SJSA1 (cell line): ENCODE results near the gene SDC3. TPM values are rescaled to one million over a fixed set of nuclear protein-coding genes. Genes with fewer than 3 reads are reported as not detected.
A peak's percentile ranks its signal among the peaks of the same experiment; 100 is the strongest.

Experiments
- DNase-seq, 2 experiments: peaks; one replicate each; pipeline ENCODE4 v3.0.0-alpha.2; 2015 to 2020; ENCODE audit warnings: low spot score in 2 of 2, low read depth in 1 of 2
- H3K27ac ChIP-seq: fragments of 250-450 bp; sonication (Bioruptor Pico); 2 replicates; pipeline ENCODE4 v1.5.1; 2020; ENCODE audit warnings: mild to moderate bottlenecking, moderate library complexity
- H3K27me3 ChIP-seq: fragments of 250-450 bp; sonication (Bioruptor Pico); replicated peaks from 2 replicates; pipeline ENCODE4 v1.5.1; 2020; ENCODE audit warnings: mild to moderate bottlenecking, moderate library complexity
- H3K36me3 ChIP-seq: fragments of 250-450 bp; sonication (Bioruptor Pico); 2 replicates; pipeline ENCODE4 v1.5.1; 2020; ENCODE audit warnings: mild to moderate bottlenecking
- H3K4me1 ChIP-seq: fragments of 250-450 bp; sonication (Bioruptor Pico); replicated peaks from 2 replicates; pipeline ENCODE4 v1.6.1; 2021; ENCODE audit warnings: mild to moderate bottlenecking
- H3K4me3 ChIP-seq: fragments of 250-450 bp; sonication (Bioruptor Pico); 2 replicates; pipeline ENCODE4 v1.5.1; 2020; ENCODE audit warnings: mild to moderate bottlenecking
- H3K9me3 ChIP-seq: fragments of 250-450 bp; sonication (Bioruptor Pico); replicated peaks from 2 replicates; pipeline ENCODE4 v1.5.1; 2020; ENCODE audit warnings: mild to moderate bottlenecking
- total RNA-seq: library from RNA; depleted of rRNA; stranded (reverse); fragments of >200 nt; shearing (Covaris generic); gene quantifications from 2 replicates; pipeline ENCODE4 v1.2.3, GENCODE V29; 2014

Gene SDC3
- total RNA-seq, 1 experiment from 2014 or later: 43.6 TPM

DNA sequence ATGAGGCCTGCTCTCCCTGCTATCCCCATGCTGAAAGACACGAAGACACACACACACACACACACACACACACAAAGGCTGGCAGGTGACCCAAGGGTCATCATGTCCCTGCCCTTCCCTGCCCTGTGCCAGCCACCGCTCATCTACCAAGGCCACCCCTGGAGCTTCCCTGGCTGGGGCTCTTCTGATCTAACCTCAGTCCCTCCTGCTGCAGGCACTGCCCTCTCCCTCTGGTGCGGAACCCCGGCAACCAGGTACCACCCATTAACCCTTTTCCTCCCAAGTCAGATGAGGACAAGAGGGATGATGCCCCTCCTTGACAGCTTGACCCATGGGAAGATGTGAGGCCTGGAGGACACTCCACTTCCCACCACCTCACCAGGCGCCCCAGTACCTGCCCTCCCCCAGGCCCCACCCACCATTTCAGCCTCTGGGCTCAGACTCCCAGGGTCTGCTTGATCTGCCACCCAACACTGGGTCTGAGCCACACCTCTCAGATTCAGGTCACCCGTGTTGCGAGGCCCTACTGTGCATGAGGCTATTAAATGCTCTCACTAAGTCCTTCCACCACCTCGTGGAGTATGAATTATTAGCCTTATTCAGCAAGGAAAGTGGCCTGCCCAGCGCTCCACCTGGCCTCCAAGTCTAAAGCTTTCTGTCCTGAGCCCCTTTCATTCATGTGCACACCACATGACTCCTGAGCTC lies 2.5 kb downstream of the SDC3 start:
- H3K27me3 ChIP-seq: no peaks in the 10 kb centered on the region
- no peaks in the 10 kb centered on the region for H3K9me3 ChIP-seq
- H3K27ac ChIP-seq: no peak overlapping the region
- peaks cover 49% of the 10 kb centered on the region for H3K4me1 ChIP-seq
- H3K4me3 ChIP-seq: no peak overlapping the region
- DNase-seq: no peak
- 0 out of 2 replicates have a peak, but pooled peaks cover 2% of the 10 kb centered on the region for H3K36me3 ChIP-seq

DNA sequence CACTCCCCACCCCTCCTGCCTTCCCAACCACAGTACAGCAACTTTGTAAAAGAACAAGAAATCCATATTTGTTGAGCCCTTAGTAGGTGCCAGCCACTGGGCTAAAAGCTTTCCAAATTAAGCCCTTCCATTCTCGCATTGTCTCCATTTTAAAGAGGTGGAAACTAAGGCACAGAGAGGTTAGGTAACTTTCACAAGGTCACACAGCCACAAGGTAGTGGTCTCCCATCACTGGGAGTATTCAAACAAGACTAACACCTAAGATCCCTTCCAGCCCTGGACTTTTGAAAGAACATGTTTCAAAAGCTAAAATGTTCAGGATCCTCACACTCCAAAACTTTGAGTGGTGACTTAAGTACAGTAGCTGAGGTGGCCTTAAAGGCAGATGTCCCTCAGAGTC lies 3.2 kb downstream of the SDC3 start:
- no peak overlapping the region for H3K4me3 ChIP-seq
- 0 out of 2 replicates have a peak, but pooled peaks cover 2% of the 10 kb centered on the region for H3K36me3 ChIP-seq
- no peak for DNase-seq
- no peak overlapping the region for H3K27ac ChIP-seq
- H3K9me3 ChIP-seq: no peaks in the 10 kb centered on the region
- H3K27me3 ChIP-seq: no peaks in the 10 kb centered on the region
- peaks cover 47% of the 10 kb centered on the region for H3K4me1 ChIP-seq

DNA sequence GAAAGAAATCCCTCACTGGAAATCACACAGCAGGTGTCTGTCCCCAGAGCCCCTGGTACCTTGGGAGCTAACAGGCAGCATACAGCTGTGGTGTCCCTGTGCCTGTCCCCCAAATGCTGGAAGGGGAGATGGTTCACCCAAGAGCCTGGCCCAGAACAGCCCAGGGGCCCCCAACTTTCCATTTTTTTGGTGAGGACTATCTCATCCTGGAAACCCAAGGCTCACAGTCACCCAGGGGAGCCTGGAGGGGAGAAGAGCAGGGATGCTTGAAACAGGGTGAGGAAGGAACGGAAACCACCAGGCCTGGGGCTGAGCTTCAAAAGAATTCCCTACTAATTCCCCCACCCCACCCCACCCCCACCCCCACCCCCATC lies 3.6 kb downstream of the SDC3 start:
- peaks cover 45% of the 10 kb centered on the region for H3K4me1 ChIP-seq
- DNase-seq: no peak
- no peaks in the 10 kb centered on the region for H3K27me3 ChIP-seq
- no peak overlapping the region for H3K27ac ChIP-seq
- H3K4me3 ChIP-seq: no peak overlapping the region
- 0 out of 2 replicates have a peak, but pooled peaks cover 2% of the 10 kb centered on the region for H3K36me3 ChIP-seq
- H3K9me3 ChIP-seq: no peaks in the 10 kb centered on the region

DNA sequence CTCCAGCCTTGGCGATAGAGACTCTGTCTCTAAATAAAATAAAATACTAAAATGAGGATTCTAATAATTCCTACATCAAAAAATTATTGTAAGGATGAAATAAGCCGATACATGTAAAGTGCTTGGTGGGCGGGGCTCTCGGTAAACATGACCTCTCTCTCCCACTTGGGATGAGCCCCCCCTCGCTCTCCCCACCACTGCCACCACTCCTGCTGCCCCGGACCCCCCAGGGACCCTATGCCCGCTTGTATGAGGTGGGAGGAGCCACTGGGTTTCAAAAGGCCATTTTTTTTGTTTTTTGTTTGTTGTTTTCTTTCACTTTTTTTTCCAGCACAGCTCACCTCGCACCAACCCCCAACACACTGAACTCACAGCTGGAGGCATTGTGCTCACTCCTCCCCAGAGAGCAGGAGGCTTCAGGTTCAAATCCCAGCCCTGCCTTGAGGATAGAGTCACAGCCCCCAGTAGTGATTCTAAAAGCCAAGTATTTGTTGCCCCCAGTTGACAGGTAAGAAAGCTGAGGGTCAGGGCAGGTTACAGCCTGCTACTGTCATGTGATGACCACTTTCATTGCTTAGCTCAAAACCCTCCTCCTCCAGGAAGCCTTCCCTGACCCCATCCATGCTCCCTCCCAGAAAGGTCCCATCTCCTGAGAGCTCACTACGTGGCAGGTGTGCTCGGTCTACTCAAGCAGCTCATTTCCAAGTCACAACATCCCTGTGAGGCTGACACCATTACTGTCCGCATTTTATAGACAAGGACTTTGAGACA lies 4.2 kb downstream of the SDC3 start:
- H3K4me3 ChIP-seq: no peak overlapping the region
- no peak for DNase-seq
- peaks cover 42% of the 10 kb centered on the region for H3K4me1 ChIP-seq
- no peak overlapping the region for H3K27ac ChIP-seq
- 0 out of 2 replicates have a peak, but pooled peaks cover 2% of the 10 kb centered on the region for H3K36me3 ChIP-seq
- no peaks in the 10 kb centered on the region for H3K9me3 ChIP-seq
- H3K27me3 ChIP-seq: no peaks in the 10 kb centered on the region

DNA sequence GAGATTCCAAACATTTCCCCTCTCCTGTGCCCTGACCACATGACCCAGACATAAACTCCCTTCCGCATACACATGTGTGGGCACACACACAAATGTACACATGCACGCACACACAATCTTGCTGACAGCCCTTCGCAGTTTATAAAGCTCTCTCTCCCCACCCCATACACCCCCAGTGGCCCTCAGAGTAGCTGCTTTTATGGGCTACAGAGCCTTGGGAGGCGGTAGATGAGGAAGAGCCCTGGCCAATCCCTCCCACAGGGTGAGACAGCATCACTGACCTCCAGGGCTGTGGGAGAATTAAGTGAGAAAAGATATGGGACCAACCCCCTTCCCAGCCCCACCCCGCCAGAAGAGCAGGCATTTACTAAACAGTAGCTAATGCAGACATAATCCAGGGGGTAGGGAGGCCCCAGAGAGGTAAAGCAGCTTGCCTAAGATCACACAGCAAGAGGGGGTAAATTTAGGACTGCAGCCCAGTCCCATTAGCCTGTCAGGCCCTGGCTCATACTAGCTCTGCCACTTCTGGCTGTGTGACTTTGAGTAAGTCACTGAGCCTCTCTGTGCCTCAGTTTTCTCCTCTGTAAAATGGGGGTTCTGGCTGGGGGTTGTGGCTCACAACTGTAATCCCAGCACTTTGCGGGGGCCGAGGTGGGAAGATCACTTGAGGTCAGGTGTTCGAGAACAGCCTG lies 5.1 kb downstream of the SDC3 start:
- peaks cover 2% of the 10 kb centered on the region; the same call in 1 of the 2 replicates for H3K36me3 ChIP-seq
- no peaks in the 10 kb centered on the region for H3K9me3 ChIP-seq
- DNase-seq: no peak
- H3K27ac ChIP-seq: no peak overlapping the region
- peaks cover 43% of the 10 kb centered on the region for H3K4me1 ChIP-seq
- no peaks in the 10 kb centered on the region for H3K27me3 ChIP-seq
- no peak overlapping the region for H3K4me3 ChIP-seq

DNA sequence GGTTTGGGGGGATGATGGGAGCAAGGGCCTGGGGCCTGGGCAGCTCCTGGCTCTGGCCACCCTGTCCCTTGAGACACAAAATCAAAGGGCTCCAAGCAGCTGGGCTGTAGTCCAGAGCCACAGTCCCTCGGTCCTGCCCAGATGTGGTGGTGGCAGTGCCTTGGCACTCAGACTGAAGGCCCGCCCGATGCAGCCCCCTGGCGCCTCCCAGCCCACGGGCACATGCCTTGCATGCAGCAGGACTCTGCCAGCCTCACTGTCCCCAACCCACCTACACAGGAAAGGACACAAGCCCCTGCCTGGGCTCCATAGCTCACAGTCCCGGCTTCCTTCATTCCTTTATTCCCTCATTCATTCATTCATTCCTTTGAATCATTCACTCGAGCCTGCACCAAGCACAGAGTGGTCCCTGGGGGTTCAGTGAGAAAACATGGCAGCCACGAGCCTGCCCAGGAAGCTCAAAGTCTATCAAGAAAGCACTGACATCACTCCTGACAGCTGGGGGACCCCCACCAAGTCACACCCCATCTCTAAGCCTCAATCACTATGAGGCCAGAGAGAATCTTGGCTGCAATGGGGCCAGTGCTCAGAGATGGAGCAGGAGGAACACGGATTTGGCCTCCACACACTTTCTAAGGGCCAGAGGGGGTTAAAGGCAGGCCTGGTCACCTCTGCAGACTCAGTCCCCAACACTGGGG lies 5.8 kb downstream of the SDC3 start:
- H3K27ac ChIP-seq: peak overlapping the region; percentile 59
- H3K4me3 ChIP-seq: no peak overlapping the region
- peaks cover 41% of the 10 kb centered on the region for H3K4me1 ChIP-seq
- no peaks in the 10 kb centered on the region for H3K9me3 ChIP-seq
- DNase-seq: no peak
- H3K27me3 ChIP-seq: no peaks in the 10 kb centered on the region
- H3K36me3 ChIP-seq: peaks cover 2% of the 10 kb centered on the region; the same call in 1 of the 2 replicates

DNA sequence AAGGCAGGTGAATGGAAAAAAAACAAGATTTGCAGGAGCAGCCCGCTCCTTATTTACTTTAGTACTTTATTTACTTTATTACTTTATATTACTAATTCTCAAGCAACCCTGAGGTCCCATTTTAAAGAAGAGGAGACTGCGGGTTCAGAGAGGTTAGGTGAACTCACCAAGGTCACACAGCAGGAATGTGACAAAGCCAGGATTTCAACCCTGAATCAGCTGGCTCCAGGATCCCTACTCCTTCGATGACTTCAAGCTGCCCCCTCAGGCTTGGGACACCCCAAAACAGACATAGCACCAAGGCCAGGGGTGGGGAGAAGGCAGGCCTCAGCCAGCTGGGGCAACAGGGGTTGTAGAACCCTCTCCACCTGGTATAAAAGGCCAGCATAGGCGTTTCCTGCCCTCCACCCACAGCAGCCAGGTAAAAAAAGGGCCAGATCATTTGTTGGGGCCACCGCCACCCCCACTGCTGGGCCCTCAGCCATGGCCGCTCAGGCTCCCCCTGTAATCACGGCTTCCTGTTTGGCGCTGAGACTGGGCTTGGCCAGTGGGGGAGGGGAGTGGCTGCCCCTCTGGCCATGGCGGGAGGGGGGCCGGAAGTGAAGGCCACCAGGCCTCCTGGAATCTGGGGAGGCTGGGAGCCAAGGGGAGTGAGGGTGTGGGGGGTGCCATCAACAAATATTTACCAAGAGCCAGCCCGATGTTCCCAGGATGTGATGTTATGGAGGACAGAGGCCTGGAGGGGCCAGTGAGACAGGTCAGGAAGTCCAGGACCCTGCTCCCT lies 6.6 kb downstream of the SDC3 start:
- H3K36me3 ChIP-seq: peaks cover 2% of the 10 kb centered on the region; the same call in 1 of the 2 replicates
- H3K4me1 ChIP-seq: peaks cover 33% of the 10 kb centered on the region
- H3K9me3 ChIP-seq: no peaks in the 10 kb centered on the region
- no peak overlapping the region for H3K4me3 ChIP-seq
- no peaks in the 10 kb centered on the region for H3K27me3 ChIP-seq
- H3K27ac ChIP-seq: peak overlapping the region; percentile 59
- DNase-seq: peak in 1 of 2 experiments; percentile 64

DNA sequence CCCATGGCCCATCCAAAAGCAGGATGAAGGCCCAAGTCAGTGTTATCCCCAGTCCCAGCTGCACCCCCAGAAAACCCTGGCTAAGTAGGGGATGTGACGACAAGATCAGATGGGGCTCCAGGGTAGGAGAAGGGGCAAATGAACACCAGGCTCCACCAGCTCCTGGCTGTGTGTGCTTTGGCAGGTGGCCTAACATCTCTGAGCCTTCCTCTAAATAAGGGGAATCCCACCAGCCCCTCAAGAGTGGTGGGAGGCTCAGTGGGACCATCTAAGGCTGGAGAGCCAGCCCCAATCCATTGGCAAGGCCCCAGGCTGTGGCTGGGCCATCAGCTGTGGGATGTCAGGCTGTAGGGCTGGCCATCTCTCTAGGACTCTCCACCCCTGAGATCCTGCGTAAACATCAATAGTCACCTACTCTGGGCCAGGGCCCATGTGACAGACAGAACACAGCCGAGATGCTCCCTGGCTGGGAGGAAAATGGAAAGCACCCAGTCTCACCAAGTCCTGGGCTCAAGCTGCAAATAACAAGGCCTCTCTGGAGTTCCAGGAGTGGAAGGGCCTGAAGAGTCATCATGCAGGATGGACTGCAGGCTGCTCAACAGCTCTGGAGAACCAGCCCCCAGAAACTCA lies 7.5 kb downstream of the SDC3 start:
- Histone ChIP-seq H3K4me3 (no peak overlapping the region), H3K27me3 (no peaks in the 10 kb centered on the region), H3K36me3 (peaks cover 2% of the 10 kb centered on the region; the same call in 1 of the 2 replicates), H3K27ac (no peak overlapping the region), H3K9me3 (no peaks in the 10 kb centered on the region), H3K4me1 (peaks cover 31% of the 10 kb centered on the region)
- DNase-seq: no peak

DNA sequence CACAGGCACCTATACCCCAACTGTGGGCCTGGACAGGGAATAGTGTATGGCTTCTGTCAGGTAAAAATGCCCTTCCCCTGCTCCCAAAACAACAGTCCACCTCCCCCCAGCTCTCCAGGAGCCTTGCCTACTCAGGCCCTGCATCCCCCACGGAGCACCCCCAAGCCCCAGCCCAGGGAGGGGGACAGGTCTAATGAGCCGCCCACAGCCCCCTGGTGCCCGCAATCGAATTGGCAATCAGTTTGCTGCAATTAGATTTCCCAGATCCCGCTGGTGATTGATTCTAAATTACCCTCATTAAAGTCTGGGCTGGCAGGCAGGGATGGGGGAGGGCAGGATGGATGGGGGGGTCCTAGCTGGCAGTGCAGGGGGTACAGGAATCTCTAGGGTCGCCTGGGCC lies 8.1 kb downstream of the SDC3 start:
- Histone ChIP-seq H3K9me3 (no peaks in the 10 kb centered on the region), H3K36me3 (peaks cover 2% of the 10 kb centered on the region; the same call in 1 of the 2 replicates), H3K4me1 (peaks cover 31% of the 10 kb centered on the region), H3K27ac (no peak overlapping the region), H3K27me3 (no peaks in the 10 kb centered on the region), H3K4me3 (no peak overlapping the region)
- DNase-seq: no peak

DNA sequence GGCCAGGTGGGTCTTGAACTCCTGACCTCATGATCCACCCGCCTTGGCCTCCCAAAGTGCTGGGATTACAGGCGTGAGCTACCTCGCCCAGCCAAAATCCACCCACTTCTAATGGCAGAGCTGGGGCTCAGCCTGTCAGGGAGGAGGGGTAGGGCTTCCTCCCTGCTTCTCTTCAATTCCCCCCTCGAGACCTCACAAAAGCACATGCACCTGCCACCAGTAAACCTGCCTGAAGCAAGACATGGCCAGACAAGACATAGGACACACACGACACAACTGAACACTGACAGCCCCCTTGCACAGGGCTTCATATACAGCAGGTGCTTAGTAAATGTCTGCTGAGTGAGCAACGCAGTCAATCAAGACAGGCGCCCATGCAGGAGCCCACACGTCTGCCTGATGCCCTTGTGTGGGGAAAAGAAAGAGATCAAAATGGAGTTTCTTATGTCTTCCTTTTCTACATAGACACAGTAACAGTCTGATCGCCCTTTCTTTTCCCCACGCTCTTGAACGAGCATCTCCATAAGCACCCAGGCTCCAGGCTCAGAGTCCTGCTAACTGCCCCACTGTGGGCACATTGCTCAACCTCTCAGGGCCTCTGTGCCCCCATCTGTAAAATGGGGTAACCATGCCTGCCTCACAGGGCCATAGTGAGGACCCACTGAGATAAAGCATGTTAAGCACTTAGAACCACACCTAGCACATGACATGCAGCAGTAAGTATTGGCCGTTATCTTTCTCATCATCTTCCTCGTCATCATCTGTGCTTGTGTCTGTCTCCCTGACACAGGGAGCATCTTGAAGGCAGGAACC lies 8.8 kb downstream of the SDC3 start:
- no peaks in the 10 kb centered on the region for H3K27me3 ChIP-seq
- H3K27ac ChIP-seq: no peak overlapping the region
- peaks cover 3% of the 10 kb centered on the region; the same call in 1 of the 2 replicates for H3K36me3 ChIP-seq
- no peak for DNase-seq
- no peaks in the 10 kb centered on the region for H3K9me3 ChIP-seq
- peaks cover 31% of the 10 kb centered on the region for H3K4me1 ChIP-seq
- no peak overlapping the region for H3K4me3 ChIP-seq

DNA sequence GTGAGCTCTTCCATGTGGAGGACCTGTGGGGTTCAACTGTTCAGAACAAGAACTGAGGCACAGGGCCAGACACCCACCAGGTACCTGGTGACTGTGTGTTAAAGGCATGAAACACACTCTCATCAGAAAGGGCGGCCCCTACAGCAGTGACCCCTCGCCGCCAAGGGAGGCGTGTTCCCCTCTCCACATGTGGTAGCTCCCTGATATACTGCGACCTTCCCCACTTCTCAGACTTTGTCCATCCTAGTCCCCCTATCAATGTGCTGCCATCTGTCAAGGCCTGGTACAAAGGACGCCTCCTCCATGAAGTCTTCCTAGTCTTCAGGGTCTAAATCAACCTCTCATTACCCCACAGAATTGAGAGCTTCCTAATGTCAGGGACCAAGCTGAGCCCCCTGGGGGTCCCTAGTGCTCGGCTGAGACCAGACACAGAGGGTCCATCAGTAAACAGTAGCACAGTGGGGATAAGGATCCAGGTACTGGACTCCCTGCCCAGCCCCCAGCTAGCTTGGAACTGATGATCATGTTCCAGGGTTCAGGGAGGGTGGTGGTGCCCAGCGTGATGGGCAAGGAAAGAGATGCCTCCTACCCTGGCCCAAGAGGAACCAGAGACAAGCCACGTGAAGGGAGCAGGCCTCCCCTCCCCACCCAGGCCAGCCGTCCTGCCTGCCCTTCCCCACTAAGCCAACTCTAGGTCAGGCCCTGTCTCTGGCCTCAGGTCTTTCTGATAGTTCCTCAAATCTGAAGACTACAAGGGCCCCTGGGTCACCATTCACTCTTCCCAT lies 10.3 kb downstream of the SDC3 start:
- Histone ChIP-seq H3K9me3 (no peaks in the 10 kb centered on the region), H3K4me1 (peaks cover 27% of the 10 kb centered on the region), H3K27ac (no peak overlapping the region), H3K36me3 (peaks cover 3% of the 10 kb centered on the region; the same call in 1 of the 2 replicates), H3K4me3 (no peak overlapping the region), H3K27me3 (no peaks in the 10 kb centered on the region)
- DNase-seq: no peak
